IMR-90 (cell line): ENCODE results near the gene PIGC. TPM values are rescaled to one million over a fixed set of nuclear protein-coding genes. Genes with fewer than 3 reads are reported as not detected.

ENCODE experiments used
- ATAC-seq: fragments of 200-7000 bp; cut with Tn5 transposase; 2 replicates; pipeline ENCODE4 v1.9.1; 2020; ENCODE audit warnings: low read depth, mild to moderate bottlenecking, moderate library complexity
- BruUV-seq: library from RNA; stranded (reverse); fragments of 400-500 nt; replicated peaks from 2 replicates; lab custom pipeline; 2021; lab: Mats Ljungman, UMichigan
- CTCF ChIA-PET: fragments of 300-600 bp; formaldehyde crosslinking; extraction: SDS; loops from one replicate; lab custom pipeline; 2021; ENCODE audit warnings: antibody characterized with exemption; lab: Yijun Ruan, JAX
- POLR2A ChIA-PET: fragments of 300-600 bp; sonication (Branson Sonifier 250); formaldehyde crosslinking; loops from one replicate; lab custom pipeline; 2022; ENCODE audit warnings: antibody characterized with exemption; ENCODE audit not compliant: unreplicated experiment; lab: Charles Lee
- DNase-seq: peaks from one replicate; pipeline ENCODE4 v3.0.0; 2013
- H2AFZ ChIP-seq: replicated peaks from 2 replicates; pipeline ENCODE3; 2013; ENCODE audit warnings: low read length, mild to moderate bottlenecking; ENCODE audit not compliant: poor library complexity
- H2AK5ac ChIP-seq: 2 replicates; pipeline ENCODE4 v1.6.1; 2013; ENCODE audit warnings: low read depth, low read length, inconsistent platforms
- H2AK9ac ChIP-seq: replicated peaks from 2 replicates; pipeline ENCODE3; 2013; ENCODE audit warnings: mild to moderate bottlenecking, low read depth, low read length, moderate library complexity; ENCODE audit not compliant: poor library complexity
- H2BK120ac ChIP-seq: 2 replicates; pipeline ENCODE4 v1.6.1; 2013; ENCODE audit warnings: low read depth, low read length, inconsistent platforms
- H2BK15ac ChIP-seq: 3 replicates; pipeline ENCODE4 v1.6.1; 2013; ENCODE audit warnings: low read depth, low read length, inconsistent platforms
- H2BK20ac ChIP-seq: 2 replicates; pipeline ENCODE4 v1.6.1; 2013; ENCODE audit warnings: low read depth, mild to moderate bottlenecking, inconsistent platforms, low read length, moderate library complexity
- H2BK5ac ChIP-seq: 2 replicates; pipeline ENCODE4 v1.6.1; 2013; ENCODE audit warnings: mild to moderate bottlenecking, low read depth, low read length, inconsistent platforms; ENCODE audit not compliant: poor library complexity, severe bottlenecking
- H3K14ac ChIP-seq: replicated peaks from 2 replicates; pipeline ENCODE4 v1.6.1; 2013; ENCODE audit warnings: low read depth, low read length, inconsistent platforms
- H3K18ac ChIP-seq: 2 replicates; pipeline ENCODE4 v1.6.1; 2013; ENCODE audit warnings: low read depth, low read length, control low read depth
- H3K23ac ChIP-seq: 2 replicates; pipeline ENCODE4 v1.6.1; 2013; ENCODE audit warnings: low read depth, low read length, inconsistent platforms
- H3K27ac ChIP-seq: 2 replicates; pipeline ENCODE4 v1.5.1; 2013; ENCODE audit warnings: mild to moderate bottlenecking, control low read depth, low read length; ENCODE audit not compliant: insufficient read depth
- H3K27me3 ChIP-seq: 2 replicates; pipeline ENCODE4 v1.6.1; 2013; ENCODE audit warnings: low read length; ENCODE audit not compliant: control insufficient read depth, insufficient read depth
- H3K36me3 ChIP-seq: 2 replicates; pipeline ENCODE4 v1.6.1; 2013; ENCODE audit warnings: low read length, mixed read lengths; ENCODE audit not compliant: control insufficient read depth, insufficient read depth
- H3K4ac ChIP-seq: 2 replicates; pipeline ENCODE4 v1.6.1; 2013; ENCODE audit warnings: low read depth, low read length, inconsistent platforms
- H3K4me1 ChIP-seq: 2 replicates; pipeline ENCODE4 v1.6.1; 2013; ENCODE audit warnings: low read length, mixed read lengths; ENCODE audit not compliant: control insufficient read depth, insufficient read depth
- H3K4me2 ChIP-seq: 2 replicates; pipeline ENCODE4 v1.6.1; 2013; ENCODE audit warnings: low read depth, mild to moderate bottlenecking, control low read depth, low read length, moderate library complexity
- H3K4me3 ChIP-seq: 2 replicates; pipeline ENCODE4 v1.5.1; 2013; ENCODE audit warnings: low read depth, mild to moderate bottlenecking, control low read depth, low read length, moderate library complexity; ENCODE audit not compliant: insufficient read depth
- H3K56ac ChIP-seq: 2 replicates; pipeline ENCODE4 v1.6.1; 2013; ENCODE audit warnings: low read length, inconsistent platforms; ENCODE audit not compliant: insufficient read depth; ENCODE audit errors: extremely low read depth
- H3K79me1 ChIP-seq, 2 experiments: 2 replicates each; pipeline ENCODE4 v1.6.1; 2013; ENCODE audit warnings: low read length in 2 of 2, inconsistent platforms in 1 of 2, low read depth in 1 of 2
- H3K9ac ChIP-seq: 2 replicates; pipeline ENCODE4 v1.6.1; 2013; ENCODE audit warnings: low read depth, low read length, control low read depth
- H3K9me1 ChIP-seq: 2 replicates; pipeline ENCODE4 v1.6.1; 2013; ENCODE audit warnings: low read length, inconsistent platforms; ENCODE audit not compliant: insufficient read depth
- H3K9me3 ChIP-seq: 2 replicates; pipeline ENCODE4 v1.6.1; 2013; ENCODE audit warnings: low read length; ENCODE audit not compliant: control insufficient read depth, insufficient read depth
- H4K20me1 ChIP-seq: 2 replicates; pipeline ENCODE4 v1.6.1; 2013; ENCODE audit warnings: low read length, inconsistent platforms; ENCODE audit not compliant: insufficient read depth
- H4K5ac ChIP-seq: 2 replicates; pipeline ENCODE4 v1.6.1; 2013; ENCODE audit warnings: mild to moderate bottlenecking, low read depth, low read length, control low read depth
- H4K8ac ChIP-seq, 2 experiments: 2 replicates each; pipeline ENCODE4 v1.6.1; 2013; ENCODE audit warnings: low read depth in 2 of 2, low read length in 2 of 2, control low read depth in 1 of 2, inconsistent platforms in 1 of 2
- H4K91ac ChIP-seq: 2 replicates; pipeline ENCODE4 v1.6.1; 2013; ENCODE audit warnings: low read depth, low read length, inconsistent platforms; ENCODE audit not compliant: insufficient read depth
- BHLHE40 ChIP-seq: fragments of 150-350 bp; IDR thresholded peaks from 2 replicates; pipeline ENCODE4 v1.6.1; 2016; ENCODE audit warnings: mild to moderate bottlenecking, low read depth, low read length
- CTCF ChIP-seq: conservative IDR thresholded peaks from 2 replicates; pipeline ENCODE4 v1.5.1; 2012; ENCODE audit warnings: mild to moderate bottlenecking, low read depth, low read length, improper control_type of control experiment
- MAFK ChIP-seq: IDR thresholded peaks from 2 replicates; pipeline ENCODE4 v1.6.1; 2012; ENCODE audit warnings: low read depth, low read length, improper control_type of control experiment
- POLR2A ChIP-seq: IDR thresholded peaks from 2 replicates; pipeline ENCODE4 v1.6.1; 2012; ENCODE audit warnings: mild to moderate bottlenecking, low read depth, low read length
- RCOR1 ChIP-seq: IDR thresholded peaks from 2 replicates; pipeline ENCODE4 v1.6.1; 2012; ENCODE audit warnings: mild to moderate bottlenecking, low read length, improper control_type of control experiment; ENCODE audit not compliant: insufficient replicate concordance
- USF2 ChIP-seq: fragments of 150-350 bp; IDR thresholded peaks from 2 replicates; pipeline ENCODE4 v1.6.1; 2017; ENCODE audit warnings: mild to moderate bottlenecking, antibody characterized with exemption, low read length, low read depth
- WGBS, 2 experiments: methylation state at CpG; one replicate each; pipeline versions ENCODE4 v1.1.5 to v1.1.7; 2013; ENCODE audit warnings: missing lambda C conversion rate in 2 of 2; ENCODE audit not compliant: insufficient read length in 1 of 2; ENCODE audit errors: extremely low coverage in 2 of 2; 5-methylcytosine and 5-hydroxymethylcytosine counted together
- dilution Hi-C: fragments of 300-500 bp; cut with HindIII; formaldehyde crosslinking; loops from one replicate; pipeline ENCODE4 v1.14.3; 2018; ENCODE audit warnings: low sequenced_read_pairs; ENCODE audit not compliant: unreplicated experiment
- in situ Hi-C: fragments of 300-500 bp; cut with MboI; formaldehyde crosslinking; loops from 3 replicates; pipeline ENCODE4 v1.14.3; 2019; ENCODE audit warnings: low sequenced_read_pairs, inconsistent platforms, mixed read lengths
- intact Hi-C: fragments of 100-400 bp; cut with micrococcal nuclease; formaldehyde crosslinking; loops from 2 replicates; pipeline ENCODE4 v1.10.0; 2022
- polyA plus RNA-seq, 3 experiments: library from polyadenylated mRNA; depleted of rRNA; stranded (reverse); fragments of >200 nt; gene quantifications; 2 replicates each; pipeline ENCODE4 v1.2.3, GENCODE V29; 2012; ENCODE audit warnings: low replicate concordance in 1 of 3
- total RNA-seq: library from RNA; depleted of rRNA; stranded (reverse); fragments of >200 nt; gene quantifications from 2 replicates; pipeline ENCODE4 v1.2.3, GENCODE V29; 2012

PIGC gene
- total and polyA plus RNA-seq, 2 of the 4 experiments (the other 2 are of a cell fraction): 14.9 to 15.8 TPM

DNA sequence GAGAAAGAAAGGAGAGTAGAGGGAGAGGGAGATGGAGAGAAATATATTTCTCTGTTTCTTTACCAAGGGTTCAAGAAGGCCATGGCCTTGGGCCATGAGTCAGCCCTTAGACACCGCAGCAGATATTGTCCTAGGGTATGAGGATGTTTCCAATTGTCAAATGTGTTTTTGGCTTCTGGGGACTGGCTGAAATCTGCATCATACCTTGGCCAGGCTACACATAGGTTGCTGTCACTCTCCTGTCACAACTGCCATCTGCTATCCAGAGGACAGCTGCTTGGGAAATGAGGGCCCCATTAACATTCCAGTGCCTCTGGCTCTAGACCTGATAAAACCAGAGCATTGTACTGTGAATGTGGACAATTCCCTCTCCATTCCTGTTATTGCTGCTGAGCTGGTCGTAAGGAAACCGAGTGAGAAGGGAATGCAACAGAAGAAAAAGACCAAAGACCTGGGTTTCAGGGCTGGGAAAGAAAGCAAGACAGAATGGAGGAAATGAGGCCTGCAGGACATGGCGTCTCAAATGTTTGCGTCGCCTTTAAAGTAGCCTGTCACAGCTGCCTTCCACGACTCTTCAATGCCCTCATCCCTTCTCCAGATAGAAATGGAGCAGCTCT is 8.8 kb upstream of the PIGC start:
- H2AFZ ChIP-seq: no peak overlapping the region
- no peak overlapping the region for H2BK15ac ChIP-seq
- no peak overlapping the region for H2BK5ac ChIP-seq
- no peaks in the 10 kb centered on the region for H3K9me3 ChIP-seq
- no peak overlapping the region for H3K14ac ChIP-seq
- no peak overlapping the region for H4K8ac ChIP-seq
- H3K9me1 ChIP-seq: peaks cover 7% of the 10 kb centered on the region; the same call in 1 of the 2 replicates
- H3K36me3 ChIP-seq: no peaks in the 10 kb centered on the region
- no peaks in the 10 kb centered on the region for H3K79me1 ChIP-seq
- no peak overlapping the region for H2BK20ac ChIP-seq
- peaks cover 10% of the 10 kb centered on the region for H3K4me1 ChIP-seq
- H3K4me2 ChIP-seq: no peak overlapping the region
- TF ChIP-seq BHLHE40 (no peak), RCOR1 (no peak), CTCF (no peak), MAFK (no peak), USF2 (no peak), POLR2A (no peak)
- no peak overlapping the region for H4K91ac ChIP-seq
- ATAC-seq: no peak
- dilution Hi-C loops (no loop called here), in situ Hi-C loops (loop anchor here (5.0 kb wide), 1 partner anchor 265 kb away; no protein-coding TSS in a partner anchor), intact Hi-C loops (no loop called here)
- no peaks in the 10 kb centered on the region for H4K20me1 ChIP-seq
- peaks cover 21% of the 10 kb centered on the region for H3K27me3 ChIP-seq
- H3K27ac ChIP-seq: no peak overlapping the region
- H3K56ac ChIP-seq: no peak overlapping the region
- no TSS peak for BruUV-seq
- no peak overlapping the region for H3K9ac ChIP-seq
- peak overlapping the region; percentile 30; the same call in 1 of the 2 replicates for H2AK5ac ChIP-seq
- H3K4ac ChIP-seq: no peak overlapping the region
- WGBS, 2 experiments: no CpG with 5 or more reads among the region's 7 CpGs
- H3K4me3 ChIP-seq: no peak overlapping the region
- no peak overlapping the region; the same call in 1 of the 2 replicates for H3K23ac ChIP-seq
- POLR2A ChIA-PET: no interaction called here
- no peak overlapping the region for H3K18ac ChIP-seq
- DNase-seq: no peak
- no peak overlapping the region for H4K5ac ChIP-seq
- H2BK120ac ChIP-seq: no peak overlapping the region
- no peak overlapping the region for H2AK9ac ChIP-seq
- CTCF ChIA-PET: interaction anchor here (1.0 kb wide), 1 partner anchor 34 kb away, joined by 3 read pairs; no protein-coding TSS in a partner anchor
